A549 (cell line): ENCODE measurements around the gene CCDC154. TPM values are rescaled to one million over a fixed set of nuclear protein-coding genes. Genes with fewer than 3 reads are reported as not detected.

ENCODE experiments used
- ATAC-seq, 2 experiments: fragments of 200-7000 bp in 1 of 2; fragments of >200 bp in 1 of 2; cut with Nextera tagmentation in 1 of 2; cut with Tn5 transposase in 1 of 2; 3 replicates each; pipeline versions ENCODE4 v1.8.0 to v1.9.1; 2018 to 2020; ENCODE audit warnings: mild to moderate bottlenecking in 1 of 2, moderate library complexity in 1 of 2
- CTCF ChIA-PET: fragments of 300-600 bp; sonication (Branson Sonifier 250); formaldehyde crosslinking; extraction: SDS; loops from one replicate; lab custom pipeline; 2021; ENCODE audit warnings: antibody characterized with exemption, inconsistent platforms; lab: Yijun Ruan, JAX
- POLR2A ChIA-PET: fragments of 350-600 bp; formaldehyde crosslinking; extraction: SDS; loops from one replicate; lab custom pipeline; 2021; ENCODE audit warnings: antibody characterized with exemption, inconsistent platforms; lab: Yijun Ruan, JAX
- DNase-seq, 2 experiments: peaks; one replicate each; pipeline versions ENCODE4 v3.0.0 to v3.0.0-alpha.2; 2011 to 2016; ENCODE audit warnings: low read depth in 1 of 2, low spot score in 1 of 2
- FAIRE-seq: peaks from 2 replicates; lab custom pipeline; 2011; peaks lifted over from hg19 to GRCh38; lab: Jason Lieb, UNC
- H3K27ac ChIP-seq, 2 experiments: fragments of >200 bp; sonication (Bioruptor Twin); formaldehyde crosslinking; 3 replicates each; pipeline ENCODE4 v1.5.1; 2016 to 2017
- H3K4me1 ChIP-seq: fragments of >200 bp; sonication (Bioruptor Twin); formaldehyde crosslinking; 3 replicates; pipeline ENCODE4 v1.6.1; 2016
- H3K4me2 ChIP-seq: fragments of >200 bp; sonication (Bioruptor Twin); formaldehyde crosslinking; 3 replicates; pipeline ENCODE4 v1.6.1; 2016
- H3K4me3 ChIP-seq: fragments of >200 bp; sonication (Bioruptor Twin); formaldehyde crosslinking; 3 replicates; pipeline ENCODE4 v1.5.1; 2016
- H3K9me3 ChIP-seq: fragments of >200 bp; sonication (Bioruptor Twin); formaldehyde crosslinking; 3 replicates; pipeline ENCODE4 v1.6.1; 2016
- CEBPB ChIP-seq, 2 experiments: fragments of >200 bp in 1 of 2; sonication (Bioruptor Twin) in 1 of 2; formaldehyde crosslinking in 1 of 2; IDR thresholded peaks; 2 replicates each; pipeline ENCODE4 v1.6.1; 2012 to 2016
- CHD2 ChIP-seq: fragments of 150-350 bp; IDR thresholded peaks from 2 replicates; pipeline ENCODE4 v1.6.1; 2014; ENCODE audit warnings: low read length; ENCODE audit not compliant: partially characterized antibody
- EP300 ChIP-seq, 2 experiments: fragments of >200 bp; sonication (Bioruptor Twin); formaldehyde crosslinking; IDR thresholded peaks; 2 replicates in 1 of 2; 3 replicates in 1 of 2; pipeline ENCODE4 v1.6.1; 2016 to 2017
- ESRRA ChIP-seq: fragments of 150-350 bp; IDR thresholded peaks from 2 replicates; pipeline ENCODE4 v1.6.1; 2014; ENCODE audit warnings: mild to moderate bottlenecking, low read length, borderline replicate concordance
- FOXS1 ChIP-seq: fragments of 250-450 bp; sonication (Bioruptor Pico); IDR thresholded peaks from 2 replicates; pipeline ENCODE4 v1.5.0; 2020; ENCODE audit warnings: mild to moderate bottlenecking, moderate library complexity
- HEYL ChIP-seq: fragments of 250-450 bp; sonication (Bioruptor Pico); IDR thresholded peaks from 2 replicates; pipeline ENCODE4 v1.8.0; 2021; ENCODE audit warnings: mild to moderate bottlenecking, moderate library complexity
- JUNB ChIP-seq: fragments of >200 bp; sonication (Bioruptor Twin); formaldehyde crosslinking; IDR thresholded peaks from 2 replicates; pipeline ENCODE4 v1.6.1; 2016
- KDM1A ChIP-seq: fragments of 200-600 bp; sonication (generic); IDR thresholded peaks from 2 replicates; pipeline ENCODE4 v1.6.1; 2016; ENCODE audit warnings: low read depth, mild to moderate bottlenecking
- NFE2L2 ChIP-seq: fragments of 150-350 bp; conservative IDR thresholded peaks from 2 replicates; pipeline ENCODE4 v1.6.1; 2014; ENCODE audit warnings: low read length
- NR3C1 ChIP-seq: fragments of >200 bp; sonication (Bioruptor Twin); formaldehyde crosslinking; IDR thresholded peaks from 3 replicates; pipeline ENCODE4 v1.6.1; 2017
- RFX5 ChIP-seq: fragments of 450-650 bp; IDR thresholded peaks from 2 replicates; pipeline ENCODE4 v1.7.1; 2014; ENCODE audit warnings: antibody characterized with exemption, mild to moderate bottlenecking, moderate library complexity
- RNF2 ChIP-seq: fragments of 200-600 bp; sonication (generic); IDR thresholded peaks from 2 replicates; pipeline ENCODE4 v1.6.1; 2016; ENCODE audit warnings: low read depth, mild to moderate bottlenecking, antibody characterized with exemption, moderate library complexity, borderline replicate concordance
- SREBF2 ChIP-seq: fragments of 450-650 bp; IDR thresholded peaks from 2 replicates; pipeline ENCODE4 v1.6.1; 2014; ENCODE audit warnings: mild to moderate bottlenecking, moderate library complexity
- ZNF302 ChIP-seq: fragments of 250-450 bp; sonication (Bioruptor Pico); IDR thresholded peaks from 2 replicates; pipeline ENCODE4 v1.9.0; 2021; ENCODE audit warnings: inconsistent platforms, mild to moderate bottlenecking, moderate library complexity
- ZSCAN20 ChIP-seq: fragments of 250-450 bp; sonication (Bioruptor Pico); IDR thresholded peaks from 2 replicates; pipeline ENCODE4 v1.8.0; 2022; ENCODE audit warnings: mild to moderate bottlenecking, moderate library complexity
- WGBS: methylation state at CpG from one replicate; pipeline ENCODE4 v1.1.6; 2017; ENCODE audit errors: missing lambda C conversion rate; 5-methylcytosine and 5-hydroxymethylcytosine counted together
- polyA plus RNA-seq, 4 experiments: library from polyadenylated mRNA; depleted of rRNA in 3 of 4; stranded (reverse); fragments of >200 nt; fragmentation: RNase III in 1 of 4; extraction: RNeasy Plus Mini Kit Qiagen cat#74134 plus additional on column Dnase treatment in 1 of 4; gene quantifications; 2 replicates in 3 of 4; 3 replicates in 1 of 4; pipeline ENCODE4 v1.2.3, GENCODE V29; 2011 to 2017
- TF ChIP-seq, protein P1 (sequence below): fragments of 150-350 bp; IDR thresholded peaks from 2 replicates; pipeline ENCODE4 v1.6.1; 2014; ENCODE audit warnings: low read depth, mild to moderate bottlenecking, low read length
- TF ChIP-seq, protein P2 (sequence below): IDR thresholded peaks from 2 replicates; pipeline ENCODE4 v1.6.1; 2012
- TF ChIP-seq, protein P3 (sequence below): fragments of 250-450 bp; sonication (Bioruptor Pico); IDR thresholded peaks from 2 replicates; pipeline ENCODE4 v1.5.0; 2021; ENCODE audit warnings: mild to moderate bottlenecking, moderate library complexity, borderline replicate concordance
- TF ChIP-seq, protein P4 (sequence below): fragments of >200 bp; sonication (Bioruptor Twin); formaldehyde crosslinking; IDR thresholded peaks from 3 replicates; pipeline ENCODE4 v1.6.1; 2016
- TF ChIP-seq, protein P5 (sequence below): IDR thresholded peaks from 2 replicates; pipeline ENCODE4 v1.6.1; 2012; ENCODE audit warnings: low read depth, borderline replicate concordance
- TF ChIP-seq, protein P6 (sequence below): fragments of 250-450 bp; sonication (Bioruptor Pico); IDR thresholded peaks from 2 replicates; pipeline ENCODE4 v1.5.0; 2020; ENCODE audit warnings: low read depth, mild to moderate bottlenecking, moderate library complexity
- TF ChIP-seq, protein P7 (sequence below): fragments of 200-600 bp; sonication (generic); IDR thresholded peaks from 2 replicates; pipeline ENCODE4 v1.6.1; 2016; ENCODE audit warnings: antibody characterized with exemption, mild to moderate bottlenecking, moderate library complexity

Gene CCDC154
- polyA plus RNA-seq, 2 of the 4 experiments (the other 2 are of a cell fraction) = 0.16 to 0.74 TPM

DNA sequence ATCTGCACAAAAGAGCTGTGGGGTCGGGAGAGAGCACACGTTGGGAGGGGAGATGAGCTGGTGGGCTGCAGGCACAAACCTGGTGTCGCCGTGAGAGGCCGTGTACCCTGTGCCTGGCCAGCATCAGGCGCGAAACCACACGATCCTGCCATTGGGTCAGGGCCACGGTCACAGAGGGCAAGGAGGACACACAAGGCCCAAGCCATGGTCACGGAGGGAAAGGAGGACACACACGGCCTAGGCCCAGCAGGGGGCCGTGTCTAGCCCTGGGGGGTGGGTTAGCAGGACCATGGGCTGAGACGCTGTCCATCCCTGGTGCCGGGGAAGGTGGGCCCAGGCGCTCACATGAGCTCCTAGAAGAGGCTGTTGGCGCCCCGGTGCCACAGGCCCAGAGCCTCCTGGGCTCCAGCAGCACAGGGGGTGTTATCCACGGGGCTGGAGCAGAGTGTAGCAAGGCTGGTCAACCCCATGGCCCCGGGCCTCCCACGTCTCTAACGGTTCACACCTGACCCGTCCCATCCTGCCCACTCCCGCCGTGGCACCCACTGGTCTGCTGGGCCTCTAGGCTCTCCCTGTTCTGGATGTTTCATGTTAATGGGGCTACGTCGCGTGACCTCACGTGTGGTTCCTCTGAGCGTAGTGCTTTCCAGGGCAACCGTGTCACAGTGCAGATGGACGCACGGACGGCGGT, 7.5 kb upstream of the CCDC154 start:
- no peaks in the 10 kb centered on the region for H3K4me1 ChIP-seq
- WGBS = 90% methylated on average over 34 of the region's 34 CpGs
- DNase-seq = no peak
- TF ChIP-seq, protein P1, sequence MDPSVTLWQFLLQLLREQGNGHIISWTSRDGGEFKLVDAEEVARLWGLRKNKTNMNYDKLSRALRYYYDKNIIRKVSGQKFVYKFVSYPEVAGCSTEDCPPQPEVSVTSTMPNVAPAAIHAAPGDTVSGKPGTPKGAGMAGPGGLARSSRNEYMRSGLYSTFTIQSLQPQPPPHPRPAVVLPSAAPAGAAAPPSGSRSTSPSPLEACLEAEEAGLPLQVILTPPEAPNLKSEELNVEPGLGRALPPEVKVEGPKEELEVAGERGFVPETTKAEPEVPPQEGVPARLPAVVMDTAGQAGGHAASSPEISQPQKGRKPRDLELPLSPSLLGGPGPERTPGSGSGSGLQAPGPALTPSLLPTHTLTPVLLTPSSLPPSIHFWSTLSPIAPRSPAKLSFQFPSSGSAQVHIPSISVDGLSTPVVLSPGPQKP = no peak
- TF ChIP-seq, protein P2, sequence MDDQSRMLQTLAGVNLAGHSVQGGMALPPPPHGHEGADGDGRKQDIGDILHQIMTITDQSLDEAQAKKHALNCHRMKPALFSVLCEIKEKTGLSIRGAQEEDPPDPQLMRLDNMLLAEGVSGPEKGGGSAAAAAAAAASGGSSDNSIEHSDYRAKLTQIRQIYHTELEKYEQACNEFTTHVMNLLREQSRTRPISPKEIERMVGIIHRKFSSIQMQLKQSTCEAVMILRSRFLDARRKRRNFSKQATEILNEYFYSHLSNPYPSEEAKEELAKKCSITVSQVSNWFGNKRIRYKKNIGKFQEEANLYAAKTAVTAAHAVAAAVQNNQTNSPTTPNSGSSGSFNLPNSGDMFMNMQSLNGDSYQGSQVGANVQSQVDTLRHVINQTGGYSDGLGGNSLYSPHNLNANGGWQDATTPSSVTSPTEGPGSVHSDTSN = no peak
- TF ChIP-seq, protein P3, sequence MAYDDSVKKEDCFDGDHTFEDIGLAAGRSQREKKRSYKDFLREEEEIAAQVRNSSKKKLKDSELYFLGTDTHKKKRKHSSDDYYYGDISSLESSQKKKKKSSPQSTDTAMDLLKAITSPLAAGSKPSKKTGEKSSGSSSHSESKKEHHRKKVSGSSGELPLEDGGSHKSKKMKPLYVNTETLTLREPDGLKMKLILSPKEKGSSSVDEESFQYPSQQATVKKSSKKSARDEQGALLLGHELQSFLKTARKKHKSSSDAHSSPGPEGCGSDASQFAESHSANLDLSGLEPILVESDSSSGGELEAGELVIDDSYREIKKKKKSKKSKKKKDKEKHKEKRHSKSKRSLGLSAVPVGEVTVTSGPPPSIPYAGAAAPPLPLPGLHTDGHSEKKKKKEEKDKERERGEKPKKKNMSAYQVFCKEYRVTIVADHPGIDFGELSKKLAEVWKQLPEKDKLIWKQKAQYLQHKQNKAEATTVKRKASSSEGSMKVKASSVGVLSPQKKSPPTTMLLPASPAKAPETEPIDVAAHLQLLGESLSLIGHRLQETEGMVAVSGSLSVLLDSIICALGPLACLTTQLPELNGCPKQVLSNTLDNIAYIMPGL (CRISPR knock-in tag) = no peak
- TF ChIP-seq, protein P4, sequence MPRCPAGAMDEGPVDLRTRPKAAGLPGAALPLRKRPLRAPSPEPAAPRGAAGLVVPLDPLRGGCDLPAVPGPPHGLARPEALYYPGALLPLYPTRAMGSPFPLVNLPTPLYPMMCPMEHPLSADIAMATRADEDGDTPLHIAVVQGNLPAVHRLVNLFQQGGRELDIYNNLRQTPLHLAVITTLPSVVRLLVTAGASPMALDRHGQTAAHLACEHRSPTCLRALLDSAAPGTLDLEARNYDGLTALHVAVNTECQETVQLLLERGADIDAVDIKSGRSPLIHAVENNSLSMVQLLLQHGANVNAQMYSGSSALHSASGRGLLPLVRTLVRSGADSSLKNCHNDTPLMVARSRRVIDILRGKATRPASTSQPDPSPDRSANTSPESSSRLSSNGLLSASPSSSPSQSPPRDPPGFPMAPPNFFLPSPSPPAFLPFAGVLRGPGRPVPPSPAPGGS = no peak
- TF ChIP-seq RNF2 (no peak), CHD2 (no peak), NR3C1 (no peak), ZNF302 (no peak), HEYL (no peak), RFX5 (no peak)
- TF ChIP-seq, protein P5, sequence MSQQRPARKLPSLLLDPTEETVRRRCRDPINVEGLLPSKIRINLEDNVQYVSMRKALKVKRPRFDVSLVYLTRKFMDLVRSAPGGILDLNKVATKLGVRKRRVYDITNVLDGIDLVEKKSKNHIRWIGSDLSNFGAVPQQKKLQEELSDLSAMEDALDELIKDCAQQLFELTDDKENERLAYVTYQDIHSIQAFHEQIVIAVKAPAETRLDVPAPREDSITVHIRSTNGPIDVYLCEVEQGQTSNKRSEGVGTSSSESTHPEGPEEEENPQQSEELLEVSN = no peak
- no peak overlapping the region for H3K4me3 ChIP-seq
- CTCF ChIA-PET = interaction anchor here (1.0 kb wide), 1 partner anchor 12 kb away, joined by 4 read pairs; no protein-coding TSS in a partner anchor
- POLR2A ChIA-PET = no interaction called here
- no peak for ATAC-seq
- no peak overlapping the region for H3K4me2 ChIP-seq
- H3K27ac ChIP-seq = no peak overlapping the region
- H3K9me3 ChIP-seq = no peaks in the 10 kb centered on the region
- no peak for FAIRE-seq

DNA sequence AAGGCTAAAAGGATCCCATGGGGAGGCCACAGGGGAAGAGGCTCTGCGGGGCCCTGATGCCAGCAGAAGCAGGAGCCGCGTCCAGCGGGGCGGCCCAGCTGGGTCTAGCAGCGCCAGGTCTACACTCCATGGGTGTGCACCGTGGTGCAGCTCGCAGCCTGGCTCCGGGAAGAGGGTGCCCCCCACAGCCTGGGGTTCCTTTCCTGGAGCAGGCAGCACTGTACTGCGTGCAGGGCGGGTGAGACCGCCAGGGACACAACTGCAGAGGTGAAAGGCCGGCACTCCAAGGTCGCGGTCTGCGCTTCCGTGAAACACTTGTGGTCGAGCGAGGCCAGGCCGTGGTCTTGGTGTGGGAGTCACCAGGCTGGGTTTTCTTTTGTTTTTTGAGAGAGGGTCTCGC, 6.5 kb upstream of the CCDC154 start:
- Histone ChIP-seq H3K27ac (no peak overlapping the region), H3K4me2 (no peak overlapping the region), H3K4me1 (no peaks in the 10 kb centered on the region), H3K4me3 (no peak overlapping the region), H3K9me3 (no peaks in the 10 kb centered on the region)
- WGBS = 97% methylated on average over 21 of the region's 21 CpGs
- TF ChIP-seq KDM1A (no peak), ESRRA (no peak), SREBF2 (no peak), EP300 (IDR thresholded peaks at IDR 0.05) (no peak), NFE2L2 (no peak), JUNB (no peak), FOXS1 (no peak), ZSCAN20 (CRISPR knock-in tag) (no peak), CEBPB (IDR thresholded peaks at IDR 0.05) (no peak)
- TF ChIP-seq, protein P6, sequence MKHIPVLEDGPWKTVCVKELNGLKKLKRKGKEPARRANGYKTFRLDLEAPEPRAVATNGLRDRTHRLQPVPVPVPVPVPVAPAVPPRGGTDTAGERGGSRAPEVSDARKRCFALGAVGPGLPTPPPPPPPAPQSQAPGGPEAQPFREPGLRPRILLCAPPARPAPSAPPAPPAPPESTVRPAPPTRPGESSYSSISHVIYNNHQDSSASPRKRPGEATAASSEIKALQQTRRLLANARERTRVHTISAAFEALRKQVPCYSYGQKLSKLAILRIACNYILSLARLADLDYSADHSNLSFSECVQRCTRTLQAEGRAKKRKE = no peak
- TF ChIP-seq, protein P7, sequence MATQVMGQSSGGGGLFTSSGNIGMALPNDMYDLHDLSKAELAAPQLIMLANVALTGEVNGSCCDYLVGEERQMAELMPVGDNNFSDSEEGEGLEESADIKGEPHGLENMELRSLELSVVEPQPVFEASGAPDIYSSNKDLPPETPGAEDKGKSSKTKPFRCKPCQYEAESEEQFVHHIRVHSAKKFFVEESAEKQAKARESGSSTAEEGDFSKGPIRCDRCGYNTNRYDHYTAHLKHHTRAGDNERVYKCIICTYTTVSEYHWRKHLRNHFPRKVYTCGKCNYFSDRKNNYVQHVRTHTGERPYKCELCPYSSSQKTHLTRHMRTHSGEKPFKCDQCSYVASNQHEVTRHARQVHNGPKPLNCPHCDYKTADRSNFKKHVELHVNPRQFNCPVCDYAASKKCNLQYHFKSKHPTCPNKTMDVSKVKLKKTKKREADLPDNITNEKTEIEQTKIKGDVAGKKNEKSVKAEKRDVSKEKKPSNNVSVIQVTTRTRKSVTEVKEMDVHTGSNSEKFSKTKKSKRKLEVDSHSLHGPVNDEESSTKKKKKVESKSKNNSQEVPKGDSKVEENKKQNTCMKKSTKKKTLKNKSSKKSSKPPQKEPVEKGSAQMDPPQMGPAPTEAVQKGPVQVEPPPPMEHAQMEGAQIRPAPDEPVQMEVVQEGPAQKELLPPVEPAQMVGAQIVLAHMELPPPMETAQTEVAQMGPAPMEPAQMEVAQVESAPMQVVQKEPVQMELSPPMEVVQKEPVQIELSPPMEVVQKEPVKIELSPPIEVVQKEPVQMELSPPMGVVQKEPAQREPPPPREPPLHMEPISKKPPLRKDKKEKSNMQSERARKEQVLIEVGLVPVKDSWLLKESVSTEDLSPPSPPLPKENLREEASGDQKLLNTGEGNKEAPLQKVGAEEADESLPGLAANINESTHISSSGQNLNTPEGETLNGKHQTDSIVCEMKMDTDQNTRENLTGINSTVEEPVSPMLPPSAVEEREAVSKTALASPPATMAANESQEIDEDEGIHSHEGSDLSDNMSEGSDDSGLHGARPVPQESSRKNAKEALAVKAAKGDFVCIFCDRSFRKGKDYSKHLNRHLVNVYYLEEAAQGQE = no peak
- no peak for DNase-seq
- ChIA-PET CTCF (interaction anchor here (1.0 to 1.1 kb wide), 2 partner anchors 13 kb away, joined by 3 to 4 read pairs; no protein-coding TSS in a partner anchor), POLR2A (no interaction called here)
- no peak for FAIRE-seq
- no peak for ATAC-seq
